Measurements from ENCODE around the gene CHMP4A. TPM values are rescaled to one million over a fixed set of nuclear protein-coding genes. Genes with fewer than 3 reads are reported as not detected.

CHMP4A gene
- polyA plus RNA-seq, 1 donor (not counting 4 experiments of a cell fraction or from before 2014, with no cell fraction given): 54.5 TPM

DNA sequence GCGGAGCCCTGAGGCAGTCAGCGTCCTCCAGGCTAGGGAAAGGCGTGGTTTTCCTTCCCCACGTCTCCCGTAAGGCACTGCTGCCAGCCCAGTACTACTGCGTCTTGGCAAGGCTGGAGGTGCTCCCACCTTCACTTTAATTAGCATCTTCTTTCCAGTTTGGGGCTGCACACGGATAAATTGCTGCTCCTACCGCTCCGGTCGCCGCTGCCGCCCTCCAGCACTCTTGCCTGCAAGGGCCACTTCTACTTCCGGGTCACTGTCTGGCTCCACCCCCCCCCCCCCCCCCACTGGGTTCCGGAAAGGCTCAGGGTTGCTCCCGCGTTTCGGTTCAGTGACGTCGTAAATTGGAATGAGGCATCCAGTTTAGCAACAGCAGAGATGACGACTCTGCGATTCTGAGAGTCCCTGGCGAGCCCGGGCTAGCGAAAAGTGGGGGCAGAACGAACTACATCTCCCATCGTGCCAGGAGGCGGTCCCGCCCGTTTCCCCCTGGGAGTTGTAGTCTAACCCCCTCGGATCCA is 18.9 kb upstream of the CHMP4A start, which contains the start of gene NEDD8:
NEDD8 (minus strand) TSS at position 247 of the 524 bp plus-strand sequence; CDS start at position 147, 100 bp downstream.
- H2AFZ ChIP-seq (ENCODE audit: control insufficient read depth, low read length): peak within 1 kb of the TSS; percentile 96
- dilution Hi-C loops (cut with MboI; ENCODE audit: extremely low pct_ligation_motif_present, low sequenced_read_pairs): no loop called here
- FAIRE-seq: peak; percentile 61

DNA sequence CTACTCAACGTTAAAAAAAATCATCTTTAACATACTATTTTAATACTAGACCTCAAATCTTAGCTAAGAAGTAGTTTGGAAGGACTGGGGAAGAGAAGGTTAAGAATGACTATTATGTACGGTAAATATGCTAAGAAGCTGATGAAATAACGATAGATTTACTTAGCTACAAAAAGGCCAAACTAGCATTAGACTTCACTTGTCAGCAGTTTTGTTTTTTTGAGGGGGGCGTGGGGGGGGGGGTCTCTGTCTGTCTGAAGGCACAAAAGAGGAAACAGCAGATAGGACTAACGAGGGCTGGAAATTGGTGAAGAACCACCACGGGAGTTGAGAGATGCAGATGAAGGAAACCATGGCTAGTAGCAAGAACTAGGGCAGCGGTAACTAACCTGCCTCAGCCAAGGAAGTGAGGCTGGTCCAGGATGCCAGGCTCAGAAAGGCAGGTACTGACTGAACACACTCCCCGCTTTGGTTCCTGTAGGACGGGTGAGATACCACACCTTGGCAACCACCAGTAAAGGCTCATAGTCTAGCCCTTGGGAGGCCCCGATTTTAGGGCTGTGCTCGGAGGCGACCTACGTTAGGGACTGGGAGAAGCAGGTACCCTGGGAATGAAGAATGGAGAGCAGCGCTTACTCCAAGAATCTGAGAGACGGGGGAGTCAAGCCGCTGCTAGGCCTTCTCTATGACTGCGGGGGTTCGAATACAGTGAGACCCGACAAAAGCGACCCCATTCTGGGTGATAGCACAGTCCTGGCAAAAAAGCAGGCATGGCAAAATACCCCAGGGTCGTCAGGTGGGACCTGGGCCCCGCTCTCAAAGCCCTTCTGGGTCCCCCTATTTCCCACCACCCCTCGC is 18.2 kb upstream of the CHMP4A start:
- H3K9me3 ChIP-seq (ENCODE audit: control insufficient read depth, low read depth, low read length): no peaks in the 10 kb centered on the region
- peak overlapping the region; percentile 97 for H3K27ac ChIP-seq (ENCODE audit: control insufficient read depth, insufficient read depth, low read length)
- TF ChIP-seq, protein P1, sequence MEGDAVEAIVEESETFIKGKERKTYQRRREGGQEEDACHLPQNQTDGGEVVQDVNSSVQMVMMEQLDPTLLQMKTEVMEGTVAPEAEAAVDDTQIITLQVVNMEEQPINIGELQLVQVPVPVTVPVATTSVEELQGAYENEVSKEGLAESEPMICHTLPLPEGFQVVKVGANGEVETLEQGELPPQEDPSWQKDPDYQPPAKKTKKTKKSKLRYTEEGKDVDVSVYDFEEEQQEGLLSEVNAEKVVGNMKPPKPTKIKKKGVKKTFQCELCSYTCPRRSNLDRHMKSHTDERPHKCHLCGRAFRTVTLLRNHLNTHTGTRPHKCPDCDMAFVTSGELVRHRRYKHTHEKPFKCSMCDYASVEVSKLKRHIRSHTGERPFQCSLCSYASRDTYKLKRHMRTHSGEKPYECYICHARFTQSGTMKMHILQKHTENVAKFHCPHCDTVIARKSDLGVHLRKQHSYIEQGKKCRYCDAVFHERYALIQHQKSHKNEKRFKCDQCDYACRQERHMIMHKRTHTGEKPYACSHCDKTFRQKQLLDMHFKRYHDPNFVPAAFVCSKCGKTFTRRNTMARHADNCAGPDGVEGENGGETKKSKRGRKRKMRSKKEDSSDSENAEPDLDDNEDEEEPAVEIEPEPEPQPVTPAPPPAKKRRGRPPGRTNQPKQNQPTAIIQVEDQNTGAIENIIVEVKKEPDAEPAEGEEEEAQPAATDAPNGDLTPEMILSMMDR (optimal IDR thresholded peaks at IDR 0.05 in 1 of 3, IDR thresholded peaks at IDR 0.05 in 1 of 3, conservative IDR thresholded peaks at IDR 0.05 in 1 of 3; ENCODE audit: extremely low read depth in 1 of 3, insufficient read depth in 2 of 3, low read length in 3 of 3): no peak
- no peak for TF ChIP-seq EZH2 (IDR thresholded peaks at IDR 0.05; ENCODE audit: low read length)
- peaks cover 76% of the 10 kb centered on the region for H3K79me2 ChIP-seq (ENCODE audit: control insufficient read depth, insufficient read depth, low read length)
- peaks cover 29% of the 10 kb centered on the region for H3K4me1 ChIP-seq (ENCODE audit: control insufficient read depth, extremely low read depth, insufficient read depth, low read length)
- H3K36me3 ChIP-seq (ENCODE audit: control insufficient read depth in 2 of 2, extremely low read depth in 1 of 2, insufficient read depth in 2 of 2, low read length in 2 of 2): peaks cover 9 to 19% of the 10 kb centered on the region in 2 experiments
- no peaks in the 10 kb centered on the region for H3K9me1 ChIP-seq (ENCODE audit: control insufficient read depth, extremely low read depth, insufficient read depth, low read length)
- no peaks in the 10 kb centered on the region for H4K20me1 ChIP-seq (ENCODE audit: control insufficient read depth, extremely low read depth, insufficient read depth, low read length)
- no peak for FAIRE-seq
- peak overlapping the region; percentile 64 for H2AFZ ChIP-seq (ENCODE audit: control insufficient read depth, low read length)
- H3K27me3 ChIP-seq (ENCODE audit: control insufficient read depth, extremely low read depth, insufficient read depth, low read length): no peaks in the 10 kb centered on the region
- peak overlapping the region; percentile 94 for H3K9ac ChIP-seq (ENCODE audit: control insufficient read depth, extremely low read depth, insufficient read depth, low read length)
- H3K4me2 ChIP-seq (ENCODE audit: control insufficient read depth, extremely low read depth, insufficient read depth, low read depth, low read length): peak overlapping the region; percentile 98
- H3K4me3 ChIP-seq (ENCODE audit: control insufficient read depth in 2 of 3, extremely low read depth in 1 of 3, insufficient read depth in 2 of 3, low read depth in 1 of 3, low read length in 3 of 3): peak overlapping the region; percentile 70 to 83 (median 82)
- dilution Hi-C loops (cut with MboI; ENCODE audit: extremely low pct_ligation_motif_present, low sequenced_read_pairs): no loop called here
- no peak for DNase-seq (ENCODE audit: low read depth, low spot score)

More for the DNA sequence above, 18.9 kb upstream of the CHMP4A start, which contains the start of gene NEDD8:
- H3K9ac ChIP-seq (ENCODE audit: control insufficient read depth, extremely low read depth, insufficient read depth, low read length): peak within 1 kb of the TSS; percentile 94
- H3K4me2 ChIP-seq (ENCODE audit: control insufficient read depth, extremely low read depth, insufficient read depth, low read depth, low read length): peak within 1 kb of the TSS; percentile 98
- H3K79me2 ChIP-seq (ENCODE audit: control insufficient read depth, insufficient read depth, low read length): peaks cover 69% of the 10 kb centered on the region
- peaks cover 12 to 26% of the 10 kb centered on the region in 2 experiments for H3K36me3 ChIP-seq (ENCODE audit: control insufficient read depth in 2 of 2, extremely low read depth in 1 of 2, insufficient read depth in 2 of 2, low read length in 2 of 2)
- no peaks in the 10 kb centered on the region for H4K20me1 ChIP-seq (ENCODE audit: control insufficient read depth, extremely low read depth, insufficient read depth, low read length)
- H3K27ac ChIP-seq (ENCODE audit: control insufficient read depth, insufficient read depth, low read length): peak within 1 kb of the TSS; percentile 97
- H3K27me3 ChIP-seq (ENCODE audit: control insufficient read depth, extremely low read depth, insufficient read depth, low read length): no peaks in the 10 kb centered on the region
- DNase-seq (ENCODE audit: low read depth, low spot score): no peak
- peaks cover 29% of the 10 kb centered on the region for H3K4me1 ChIP-seq (ENCODE audit: control insufficient read depth, extremely low read depth, insufficient read depth, low read length)
- H3K4me3 ChIP-seq (ENCODE audit: control insufficient read depth in 2 of 3, extremely low read depth in 1 of 3, insufficient read depth in 2 of 3, low read depth in 1 of 3, low read length in 3 of 3): peak within 1 kb of the TSS; percentile 70 to 83 (median 82)
- no peaks in the 10 kb centered on the region for H3K9me1 ChIP-seq (ENCODE audit: control insufficient read depth, extremely low read depth, insufficient read depth, low read length)
- H3K9me3 ChIP-seq (ENCODE audit: control insufficient read depth, low read depth, low read length): no peaks in the 10 kb centered on the region
- TF ChIP-seq EZH2 (IDR thresholded peaks at IDR 0.05; ENCODE audit: low read length): no peak
- TF ChIP-seq, protein P1 (optimal IDR thresholded peaks at IDR 0.05 in 1 of 3, IDR thresholded peaks at IDR 0.05 in 1 of 3, conservative IDR thresholded peaks at IDR 0.05 in 1 of 3; ENCODE audit: extremely low read depth in 1 of 3, insufficient read depth in 2 of 3, low read length in 3 of 3): no peak

Measured in keratinocyte (primary cell).